ENCODE results near the gene HDGFL2. TPM values are rescaled to one million over a fixed set of nuclear protein-coding genes. Genes with fewer than 3 reads are reported as not detected.

The HDGFL2 gene
- 21.0 to 31.6 TPM (median 29.2 TPM) in 5 replicates for total RNA-seq (2022; extraction: Qiagen RNA extraction)

DNA sequence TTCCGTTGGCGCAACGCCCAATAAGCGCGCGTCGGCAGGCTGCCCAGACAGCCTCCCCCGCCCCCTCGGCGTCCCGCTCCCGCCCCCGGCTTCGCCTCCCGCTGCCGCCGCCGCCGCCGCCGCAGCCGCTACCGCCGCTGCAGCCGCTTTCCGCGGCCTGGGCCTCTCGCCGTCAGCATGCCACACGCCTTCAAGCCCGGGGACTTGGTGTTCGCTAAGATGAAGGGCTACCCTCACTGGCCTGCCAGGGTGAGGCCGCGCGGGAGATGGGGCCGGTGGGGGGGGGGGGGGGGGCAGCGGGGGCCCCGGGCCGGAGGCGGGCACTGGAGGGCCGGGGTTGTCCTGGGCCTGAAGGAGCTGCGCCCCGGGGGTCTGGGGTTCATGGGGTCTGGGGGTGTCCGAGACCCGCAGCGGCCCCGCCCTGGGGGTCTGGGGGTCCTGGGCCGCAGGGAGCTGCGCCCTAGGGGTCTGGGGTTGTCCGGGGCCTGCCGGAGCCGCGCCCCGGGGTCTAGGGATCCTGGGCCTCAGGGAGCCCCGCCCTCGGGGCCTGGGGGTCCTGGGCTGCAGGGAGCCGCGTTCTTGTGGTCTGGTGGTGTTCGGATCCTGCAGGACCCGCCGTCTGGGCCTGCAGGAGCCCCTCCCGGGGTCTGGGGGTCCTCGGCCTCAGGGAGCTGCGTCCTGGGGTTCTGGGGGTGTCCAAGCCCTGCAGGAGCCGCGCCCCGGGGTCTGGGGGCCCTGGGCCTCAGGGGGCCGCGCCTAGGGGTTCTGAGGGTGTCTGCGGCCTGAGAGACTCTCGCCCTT, at the start of gene HDGFL2:
TSS of gene HDGFL2 (plus strand) at position 124 of the 801 bp plus-strand sequence. CDS start at position 178, 54 bp downstream.

DNA sequence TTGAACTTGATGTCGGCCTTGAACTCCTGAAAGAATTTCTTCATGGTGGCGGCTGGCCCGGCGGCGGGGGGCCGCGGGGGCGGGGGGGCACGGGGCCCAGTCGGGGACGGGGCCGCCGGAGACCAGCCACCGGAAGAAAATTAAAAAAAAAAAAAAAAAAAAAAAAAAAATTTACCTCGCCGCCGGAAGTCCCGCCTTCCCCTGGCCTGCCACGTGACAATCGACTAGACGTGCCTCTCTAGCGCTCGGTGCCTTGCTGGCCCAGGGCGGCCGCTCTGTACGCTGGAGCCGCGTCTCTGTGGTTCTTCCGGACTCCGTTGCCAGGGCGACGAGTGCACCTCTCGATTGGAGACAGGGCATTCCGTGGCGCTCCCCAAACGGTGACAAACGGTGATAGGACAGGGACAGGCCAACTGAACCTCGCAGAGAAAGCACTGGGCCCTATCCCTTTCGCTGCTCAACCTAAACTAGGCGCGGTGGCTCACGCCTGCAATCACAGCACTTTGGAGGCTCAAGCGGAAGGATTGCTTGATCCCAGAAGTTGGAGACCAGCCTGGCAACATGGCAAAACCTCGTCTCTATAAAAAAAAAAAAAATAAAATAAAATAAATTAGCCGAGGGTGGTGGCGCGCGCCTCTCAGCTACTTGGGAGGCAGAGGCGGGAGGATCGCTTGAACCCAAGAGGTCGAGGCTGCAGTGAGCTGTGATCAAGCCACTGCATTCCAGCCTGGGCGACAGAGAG, 14.3 kb upstream of the HDGFL2 start, which contains the start of gene UBXN6:
TSS of gene UBXN6 (minus strand) at position 141 of the 742 bp plus-strand sequence. CDS start at position 44, 97 bp downstream.

DNA sequence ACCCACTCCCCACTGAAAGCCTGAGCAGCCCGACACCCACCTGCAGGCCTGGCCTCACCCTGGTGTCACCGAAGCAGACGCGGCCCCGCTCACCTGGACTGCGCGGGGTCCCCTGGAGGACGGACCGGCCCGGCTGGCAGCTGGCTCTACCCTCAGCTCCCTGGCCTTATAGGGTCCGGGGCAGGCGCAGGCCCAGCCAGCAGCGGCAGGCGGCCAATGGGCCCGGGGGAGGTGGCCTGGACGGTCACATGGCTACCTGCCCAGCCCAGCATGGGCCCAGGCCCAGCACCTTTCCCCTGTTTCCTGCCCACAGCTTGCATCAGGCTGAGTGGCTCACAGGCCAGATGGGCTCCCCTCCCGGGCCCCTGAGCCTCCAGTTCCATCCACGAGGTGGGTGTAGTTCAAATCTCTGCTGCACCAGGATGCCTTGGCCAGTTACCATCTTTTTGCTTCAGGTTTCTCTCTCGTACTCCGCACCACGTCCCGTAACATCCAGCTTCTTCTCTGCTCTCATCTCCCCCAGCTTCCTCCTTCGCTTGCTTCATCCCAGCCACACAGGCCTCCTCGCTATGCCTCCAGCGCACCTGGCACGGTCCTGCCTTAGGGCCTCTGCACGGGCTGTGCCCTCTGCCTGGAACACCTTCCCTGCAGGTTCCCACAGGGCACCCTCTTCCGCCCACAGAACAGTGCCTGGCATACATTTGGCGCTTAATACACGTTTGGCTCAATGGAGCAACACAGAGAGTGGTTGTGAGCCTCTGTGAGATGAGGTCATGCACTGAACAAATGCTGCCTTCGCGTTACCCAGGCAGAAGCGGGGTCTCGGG, 46.5 kb downstream of the HDGFL2 start, which contains the start of gene PLIN4:
TSS of gene PLIN4 (minus strand) at position 142 of the 827 bp plus-strand sequence. CDS start 214 bp downstream, outside the sequence.

DNA sequence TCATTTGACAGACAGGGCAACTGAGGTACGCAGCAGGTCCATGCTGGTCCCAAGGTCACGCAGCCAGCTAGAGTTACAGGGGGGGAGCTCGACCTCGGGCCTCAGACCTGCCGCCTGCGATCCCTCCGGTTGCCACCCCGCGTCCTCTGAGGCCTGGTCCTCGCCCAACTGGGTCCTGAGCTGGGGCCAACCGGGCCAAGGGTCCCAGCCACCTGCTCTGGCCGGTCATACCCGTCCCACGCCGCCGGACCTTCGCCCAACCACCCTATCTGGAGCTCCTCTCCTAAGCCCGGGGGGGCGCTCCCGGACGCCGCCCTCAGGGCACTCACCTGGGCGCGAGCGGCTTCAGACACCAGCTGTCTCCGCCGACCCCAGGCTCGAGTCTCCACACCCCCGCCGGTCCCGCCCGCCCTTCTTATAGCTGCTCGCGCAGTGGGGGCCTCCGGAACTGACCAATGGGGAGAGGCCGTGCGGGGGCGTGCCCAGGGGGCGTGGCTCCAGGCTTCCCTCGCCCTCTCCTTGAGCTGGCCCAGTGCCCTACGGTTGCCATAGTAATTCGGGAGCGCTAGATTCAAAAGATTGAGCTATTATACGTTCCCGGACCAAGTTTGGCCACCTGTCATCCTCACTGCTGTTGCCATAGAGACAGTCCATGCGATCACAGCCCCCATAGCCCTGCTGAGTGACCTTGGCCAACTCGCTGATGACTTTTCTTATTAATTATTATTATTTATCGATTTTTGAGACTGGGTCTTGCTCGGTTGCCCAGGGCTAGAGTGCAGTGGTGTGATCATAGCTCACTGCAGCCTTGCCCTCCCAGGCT, 63.0 kb downstream of the HDGFL2 start, which contains the start of gene PLIN5:
TSS of gene PLIN5 (minus strand) at position 389 of the 823 bp plus-strand sequence. CDS start 1,150 bp downstream, outside the sequence.

DNA sequence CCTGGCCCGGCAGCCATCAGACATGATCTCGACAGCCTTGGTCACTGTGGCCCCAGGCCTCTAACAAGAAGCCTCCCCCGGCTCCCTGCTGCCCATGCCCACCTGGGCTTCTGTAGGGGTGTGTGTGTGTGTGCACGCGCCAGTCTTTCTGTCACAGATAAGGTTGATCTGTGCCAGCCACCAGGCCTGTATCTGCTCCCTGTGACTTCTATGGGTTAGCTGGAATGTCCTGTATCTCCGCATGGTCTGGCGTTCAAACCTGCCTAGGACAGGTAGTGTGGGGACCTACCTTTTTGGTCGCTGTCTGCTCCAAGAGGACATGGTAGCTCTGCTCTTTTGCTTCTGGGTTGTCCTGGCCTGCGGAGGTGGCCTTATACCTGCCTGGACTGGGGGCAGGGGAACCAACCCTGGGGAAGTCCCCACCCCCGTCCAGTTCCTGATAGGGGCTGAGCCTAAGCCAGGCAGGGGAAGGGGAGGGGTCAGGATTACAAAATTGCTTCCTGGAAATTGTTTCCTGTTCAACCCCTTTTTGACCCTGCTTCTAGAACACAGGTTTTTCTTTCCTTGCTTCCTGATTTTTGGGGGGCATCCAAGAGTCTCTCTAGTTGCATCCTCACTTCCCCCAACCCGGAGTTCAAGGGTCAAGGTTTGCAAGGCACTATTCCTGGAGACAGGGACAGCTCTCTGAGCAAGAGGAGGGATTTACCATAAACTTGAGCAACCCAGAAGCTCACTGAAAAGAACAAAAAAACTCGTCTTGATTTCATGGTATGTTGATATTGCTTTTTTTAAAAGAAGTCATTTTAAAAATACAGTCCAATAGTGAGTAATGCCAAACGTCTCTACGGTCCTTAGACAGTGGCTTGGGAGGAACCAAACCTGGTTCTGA, 67.8 kb downstream of the HDGFL2 start, which contains the start of gene LRG1:
TSS of gene LRG1 (minus strand) at position 344 of the 889 bp plus-strand sequence. CDS start at position 321, 23 bp downstream.

Other genes starting within 250 kb of the HDGFL2 start
- 2.8 to 5.0 TPM (median 3.4 TPM) in 5 replicates for gene EBI3, start 242.8 kb upstream of the HDGFL2 start, total RNA-seq (2022; extraction: Qiagen RNA extraction)
- gene YJU2, start 225.2 kb upstream of the HDGFL2 start, total RNA-seq (2022; extraction: Qiagen RNA extraction) = 19.3 to 24.9 TPM (median 20.3 TPM) in 5 replicates
- gene SHD, start 193.0 kb upstream of the HDGFL2 start, total RNA-seq (2022; extraction: Qiagen RNA extraction) = 0.06 to 0.14 TPM in 2 of 5 replicates, not detected in the others
- gene TMIGD2, start 169.9 kb upstream of the HDGFL2 start, total RNA-seq (2022; extraction: Qiagen RNA extraction) = not detected in 5 replicates
- 6.7 to 8.0 TPM (median 7.6 TPM) in 5 replicates for gene FSD1, start 167.7 kb upstream of the HDGFL2 start, total RNA-seq (2022; extraction: Qiagen RNA extraction)
- gene STAP2, start 133.5 kb upstream of the HDGFL2 start, total RNA-seq (2022; extraction: Qiagen RNA extraction) = not detected in 5 replicates
- gene MPND, start 128.7 kb upstream of the HDGFL2 start, total RNA-seq (2022; extraction: Qiagen RNA extraction) = 7.1 to 11.2 TPM (median 10.2 TPM) in 5 replicates
- gene SH3GL1, start 71.8 kb upstream of the HDGFL2 start, total RNA-seq (2022; extraction: Qiagen RNA extraction) = 45.3 to 65.3 TPM (median 62.0 TPM) in 5 replicates
- gene CHAF1A, start 69.7 kb upstream of the HDGFL2 start, total RNA-seq (2022; extraction: Qiagen RNA extraction) = 18.1 to 25.2 TPM (median 23.6 TPM) in 5 replicates
- gene UBXN6, start 14.5 kb upstream of the HDGFL2 start, total RNA-seq (2022; extraction: Qiagen RNA extraction) = 37.8 to 57.7 TPM (median 54.4 TPM) in 5 replicates
- gene PLIN4, start 46.2 kb downstream of the HDGFL2 start, total RNA-seq (2022; extraction: Qiagen RNA extraction) = 0.05 to 0.20 TPM (median 0.12 TPM) in 5 replicates
- gene PLIN5, start 62.9 kb downstream of the HDGFL2 start, total RNA-seq (2022; extraction: Qiagen RNA extraction) = 0.10 to 0.21 TPM (median 0.13 TPM) in 4 of 5 replicates, not detected in the other
- 0.06 to 0.17 TPM (median 0.10 TPM) in 5 replicates for gene LRG1, start 67.7 kb downstream of the HDGFL2 start, total RNA-seq (2022; extraction: Qiagen RNA extraction)
- 3.8 to 7.4 TPM (median 7.0 TPM) in 5 replicates for gene SEMA6B, start 87.4 kb downstream of the HDGFL2 start, total RNA-seq (2022; extraction: Qiagen RNA extraction)
- gene TNFAIP8L1, start 167.2 kb downstream of the HDGFL2 start, total RNA-seq (2022; extraction: Qiagen RNA extraction) = 2.9 to 4.4 TPM (median 3.7 TPM) in 5 replicates
- 113 to 129 TPM (median 124 TPM) in 5 replicates for gene MYDGF, start 198.0 kb downstream of the HDGFL2 start, total RNA-seq (2022; extraction: Qiagen RNA extraction)